Ectodermal cell (in vitro differentiated cells): ENCODE measurements around the gene DPP10.

Experiments
- H3K27ac ChIP-seq: 2 replicates; pipeline ENCODE4 v1.7.0; 2013; ENCODE audit warnings: mild to moderate bottlenecking, low read depth, low read length; ENCODE audit not compliant: insufficient read depth, poor library complexity, severe bottlenecking
- H3K27me3 ChIP-seq: 2 replicates; pipeline ENCODE4 v1.7.0; 2013; ENCODE audit warnings: mild to moderate bottlenecking, low read length; ENCODE audit not compliant: insufficient read depth, control insufficient read depth, poor library complexity, severe bottlenecking
- H3K36me3 ChIP-seq: one replicate; pipeline ENCODE4 v1.7.0; 2013; ENCODE audit warnings: low read length; ENCODE audit not compliant: control insufficient read depth, insufficient read depth
- H3K4me1 ChIP-seq: one replicate; pipeline ENCODE4 v1.7.0; 2013; ENCODE audit warnings: low read length; ENCODE audit not compliant: control insufficient read depth, insufficient read depth
- H3K4me3 ChIP-seq: 2 replicates; pipeline ENCODE4 v1.7.0; 2013; ENCODE audit warnings: low read depth, low read length, control low read depth; ENCODE audit not compliant: insufficient read depth
- H3K9me3 ChIP-seq: 2 replicates; pipeline ENCODE4 v1.7.0; 2013; ENCODE audit warnings: mild to moderate bottlenecking, low read length, moderate library complexity; ENCODE audit not compliant: control insufficient read depth
- WGBS, 2 experiments: methylation state at CpG; one replicate each; pipeline ENCODE4 v1.1.7; 2013; ENCODE audit warnings: missing lambda C conversion rate in 2 of 2; 5-methylcytosine and 5-hydroxymethylcytosine counted together

DPP10 gene

GRCh38 chr2:115634578-115634977 is 1192.1 kb downstream of the DPP10 start:
- H3K9me3 ChIP-seq, result no peaks in the 10 kb centered on the region
- H3K4me3 ChIP-seq, result no peak overlapping the region
- H3K36me3 ChIP-seq, result no peaks in the 10 kb centered on the region
- H3K27me3 ChIP-seq, result no peaks in the 10 kb centered on the region
- H3K4me1 ChIP-seq, result no peaks in the 10 kb centered on the region
- WGBS, 2 experiments, result 89 to 94% methylated on average over 3 of the region's 3 CpGs
- no peak overlapping the region for H3K27ac ChIP-seq

GRCh38 chr2:115635430-115635829 is 1193.0 kb downstream of the DPP10 start:
- Histone ChIP-seq H3K4me1 (no peaks in the 10 kb centered on the region), H3K27me3 (no peaks in the 10 kb centered on the region), H3K9me3 (no peaks in the 10 kb centered on the region), H3K27ac (no peak overlapping the region), H3K36me3 (no peaks in the 10 kb centered on the region), H3K4me3 (no peak overlapping the region)
- WGBS, 2 experiments, result 93 to 98% methylated on average over 2 of the region's 2 CpGs

- Histone ChIP-seq H3K27me3 (no peaks in the 10 kb centered on the region), H3K4me3 (no peak overlapping the region), H3K27ac (no peak overlapping the region), H3K9me3 (no peaks in the 10 kb centered on the region), H3K4me1 (no peaks in the 10 kb centered on the region), H3K36me3 (no peaks in the 10 kb centered on the region)
Observed at GRCh38 chr2:115649731-115650130, 1207.3 kb downstream of the DPP10 start.

GRCh38 chr2:115650827-115651226 is 1208.4 kb downstream of the DPP10 start:
- H3K36me3 ChIP-seq, result no peaks in the 10 kb centered on the region
- H3K27ac ChIP-seq, result no peak overlapping the region
- WGBS, 2 experiments, result 80 to 91% methylated on average over 1 to 2 of the region's 2 CpGs
- no peaks in the 10 kb centered on the region for H3K4me1 ChIP-seq
- no peaks in the 10 kb centered on the region for H3K9me3 ChIP-seq
- no peak overlapping the region for H3K4me3 ChIP-seq
- no peaks in the 10 kb centered on the region for H3K27me3 ChIP-seq

GRCh38 chr2:115652652-115653051 is 1210.2 kb downstream of the DPP10 start:
- WGBS, 2 experiments, result 89 to 90% methylated on average over 3 of the region's 4 CpGs
- H3K27me3 ChIP-seq, result no peaks in the 10 kb centered on the region
- H3K4me3 ChIP-seq, result no peak overlapping the region
- no peaks in the 10 kb centered on the region for H3K4me1 ChIP-seq
- no peaks in the 10 kb centered on the region for H3K36me3 ChIP-seq
- H3K9me3 ChIP-seq, result no peaks in the 10 kb centered on the region
- H3K27ac ChIP-seq, result no peak overlapping the region

- Histone ChIP-seq H3K9me3 (no peaks in the 10 kb centered on the region), H3K27ac (no peak overlapping the region), H3K4me1 (no peaks in the 10 kb centered on the region), H3K36me3 (no peaks in the 10 kb centered on the region), H3K4me3 (no peak overlapping the region), H3K27me3 (no peaks in the 10 kb centered on the region)
Observed at GRCh38 chr2:115654362-115654761, 1211.9 kb downstream of the DPP10 start.

- WGBS, 2 experiments, result 84 to 86% methylated on average over 5 of the region's 5 CpGs
- Histone ChIP-seq H3K36me3 (no peaks in the 10 kb centered on the region), H3K27ac (no peak overlapping the region), H3K27me3 (no peaks in the 10 kb centered on the region), H3K9me3 (no peaks in the 10 kb centered on the region), H3K4me1 (no peaks in the 10 kb centered on the region), H3K4me3 (no peak overlapping the region)
Observed at GRCh38 chr2:115678129-115678528, 1235.7 kb downstream of the DPP10 start.

GRCh38 chr2:115684345-115684744 is 1241.9 kb downstream of the DPP10 start:
- Histone ChIP-seq H3K4me1 (no peaks in the 10 kb centered on the region), H3K9me3 (no peaks in the 10 kb centered on the region), H3K27ac (no peak overlapping the region), H3K4me3 (no peak overlapping the region), H3K27me3 (no peaks in the 10 kb centered on the region), H3K36me3 (no peaks in the 10 kb centered on the region)
- WGBS, 2 experiments, result 91 to 97% methylated on average over 4 to 5 of the region's 5 CpGs

GRCh38 chr2:115691409-115691808 is 1249.0 kb downstream of the DPP10 start:
- Histone ChIP-seq H3K27me3 (no peaks in the 10 kb centered on the region), H3K36me3 (no peaks in the 10 kb centered on the region), H3K9me3 (no peaks in the 10 kb centered on the region), H3K4me1 (no peaks in the 10 kb centered on the region), H3K4me3 (no peak overlapping the region), H3K27ac (no peak overlapping the region)
- WGBS, 2 experiments, result 89% methylated on average over 1 of the region's 1 CpG; no CpG with 5 or more reads in 1 of the 2 experiments

GRCh38 chr2:115694651-115695050 is 1252.2 kb downstream of the DPP10 start:
- 84 to 86% methylated on average over 1 of the region's 1 CpG for WGBS, 2 experiments
- Histone ChIP-seq H3K27me3 (no peaks in the 10 kb centered on the region), H3K27ac (no peak overlapping the region), H3K36me3 (no peaks in the 10 kb centered on the region), H3K4me3 (no peak overlapping the region), H3K4me1 (no peaks in the 10 kb centered on the region), H3K9me3 (no peaks in the 10 kb centered on the region)

GRCh38 chr2:115733190-115733775 is 1290.8 kb downstream of the DPP10 start:
- H3K4me1 ChIP-seq, result no peaks in the 10 kb centered on the region
- 82 to 95% methylated on average over 2 to 3 of the region's 3 CpGs for WGBS, 2 experiments
- H3K27ac ChIP-seq, result no peak overlapping the region
- no peaks in the 10 kb centered on the region for H3K9me3 ChIP-seq
- no peaks in the 10 kb centered on the region for H3K27me3 ChIP-seq
- H3K36me3 ChIP-seq, result no peaks in the 10 kb centered on the region
- H3K4me3 ChIP-seq, result no peak overlapping the region
